ENCODE measurements around the gene HS3ST6.
A peak's percentile ranks its signal among the peaks of the same experiment; 100 is the strongest.

The HS3ST6 gene

GRCh38 chr16:1908983-1909382, 9.2 kb downstream of the HS3ST6 start:
- Histone ChIP-seq H3K4me3 (no peak overlapping the region), H3K27ac (no peak overlapping the region)
- no peak for DNase-seq (ENCODE audit: low spot score)
- no peak for TF ChIP-seq CTCF (IDR thresholded peaks at IDR 0.05)

- H3K27ac ChIP-seq = no peak overlapping the region
- no peak for TF ChIP-seq CTCF (IDR thresholded peaks at IDR 0.05)
- no peak for DNase-seq (ENCODE audit: low spot score)
- no peak overlapping the region for H3K4me3 ChIP-seq
Measured at GRCh38 chr16:1908184-1908583, 10.0 kb downstream of the HS3ST6 start.

GRCh38 chr16:1907226-1907860, 10.9 kb downstream of the HS3ST6 start:
- DNase-seq (ENCODE audit: low spot score) = no peak
- Histone ChIP-seq H3K4me3 (no peak overlapping the region), H3K27ac (no peak overlapping the region)
- TF ChIP-seq CTCF (IDR thresholded peaks at IDR 0.05) = no peak

GRCh38 chr16:1906846-1907165, 11.4 kb downstream of the HS3ST6 start:
- no peak for TF ChIP-seq CTCF (IDR thresholded peaks at IDR 0.05)
- no peak for DNase-seq (ENCODE audit: low spot score)
- Histone ChIP-seq H3K4me3 (no peak overlapping the region), H3K27ac (no peak overlapping the region)

- peak; percentile 66 for DNase-seq (ENCODE audit: low spot score)
- TF ChIP-seq CTCF (IDR thresholded peaks at IDR 0.05) = no peak
- no peak overlapping the region for H3K4me3 ChIP-seq
- no peak overlapping the region for H3K27ac ChIP-seq
Measured at GRCh38 chr16:1906055-1906845, 12.0 kb downstream of the HS3ST6 start.

- no peak for DNase-seq (ENCODE audit: low spot score)
- Histone ChIP-seq H3K27ac (no peak overlapping the region), H3K4me3 (no peak overlapping the region)
- no peak for TF ChIP-seq CTCF (IDR thresholded peaks at IDR 0.05)
Measured at GRCh38 chr16:1903845-1904840, 14.1 kb downstream of the HS3ST6 start.
